Hematopoietic multipotent progenitor cell treated with erythropoietin and hydrocortisone succinate and interleukin-3 and kit ligand, for 4 days (in vitro differentiated cells): ENCODE results near the gene PLCB2.

ENCODE experiments used
- DNase-seq: peaks from one replicate; pipeline ENCODE4 v3.0.0-alpha.2; 2015

The PLCB2 gene

GRCh38 chr15:40283615-40284300 is 24.0 kb downstream of the PLCB2 start:
- peak; percentile 37 for DNase-seq

DNA sequence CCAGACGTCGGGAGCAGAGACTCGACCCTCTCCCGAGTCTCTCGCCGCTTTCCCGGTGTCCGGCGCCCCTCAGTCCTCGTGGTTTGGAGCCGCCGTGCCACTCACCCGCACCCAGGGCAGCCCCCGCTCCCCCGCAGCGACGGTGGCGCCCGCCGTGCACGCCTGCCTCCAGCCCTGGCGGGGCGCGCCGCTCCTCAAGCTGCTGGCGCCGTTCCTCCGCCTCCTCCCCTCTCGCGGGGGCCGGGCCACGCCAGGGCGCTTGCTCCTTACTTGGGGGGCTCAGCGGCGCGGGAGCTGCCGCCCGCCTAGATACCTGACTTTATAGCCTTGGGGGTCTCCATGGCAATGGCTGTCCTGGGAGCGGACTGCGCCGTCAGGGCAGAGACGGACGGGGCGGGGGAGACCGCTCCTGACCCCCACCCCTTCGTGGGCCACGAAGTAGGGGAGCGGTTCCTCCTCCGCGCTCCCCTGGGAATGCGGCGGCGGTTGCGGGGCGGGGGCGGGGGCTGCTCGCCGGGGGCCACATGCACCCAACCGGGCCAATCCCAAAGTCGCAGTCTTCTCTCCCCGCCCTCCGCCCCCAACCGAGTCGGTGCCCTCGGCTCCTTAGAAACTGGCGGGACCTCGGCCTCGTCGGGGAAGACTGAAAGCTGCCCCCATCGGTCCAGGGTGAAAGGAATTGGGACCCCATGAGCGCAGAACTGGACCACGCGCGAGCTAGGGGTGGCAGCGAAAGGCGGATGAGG is 24.7 kb downstream of the PLCB2 start, which contains the start of gene ANKRD63:
ANKRD63 (minus strand) TSS at position 196 of the 746 bp plus-strand sequence. CDS start 478 bp downstream, outside the sequence.
- DNase-seq, result peak; percentile 67

- DNase-seq, result peak; percentile 74
Observed at GRCh38 chr15:40282147-40282868, 25.4 kb downstream of the PLCB2 start.

DNA sequence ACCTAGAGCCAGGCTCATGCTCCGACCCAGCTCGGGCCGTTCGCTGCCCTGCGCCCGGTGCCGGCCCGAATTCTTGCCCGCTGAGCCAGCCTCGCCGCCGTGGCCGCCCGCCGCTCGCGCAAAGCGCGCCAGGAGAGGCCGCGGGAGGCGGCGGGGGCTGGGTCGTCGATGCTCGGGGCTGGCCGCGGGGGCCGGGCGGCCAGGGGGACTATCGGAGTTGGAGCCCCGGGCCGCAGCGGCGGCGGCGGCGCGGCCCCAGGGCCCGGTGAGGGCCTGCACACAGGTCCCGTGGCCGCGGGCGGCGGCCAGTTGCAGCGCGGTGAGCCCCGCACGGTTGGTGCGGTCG is 26.0 kb downstream of the PLCB2 start:
- DNase-seq, result no peak

- DNase-seq, result no peak
Observed at GRCh38 chr15:40281057-40281800, 26.5 kb downstream of the PLCB2 start.

DNA sequence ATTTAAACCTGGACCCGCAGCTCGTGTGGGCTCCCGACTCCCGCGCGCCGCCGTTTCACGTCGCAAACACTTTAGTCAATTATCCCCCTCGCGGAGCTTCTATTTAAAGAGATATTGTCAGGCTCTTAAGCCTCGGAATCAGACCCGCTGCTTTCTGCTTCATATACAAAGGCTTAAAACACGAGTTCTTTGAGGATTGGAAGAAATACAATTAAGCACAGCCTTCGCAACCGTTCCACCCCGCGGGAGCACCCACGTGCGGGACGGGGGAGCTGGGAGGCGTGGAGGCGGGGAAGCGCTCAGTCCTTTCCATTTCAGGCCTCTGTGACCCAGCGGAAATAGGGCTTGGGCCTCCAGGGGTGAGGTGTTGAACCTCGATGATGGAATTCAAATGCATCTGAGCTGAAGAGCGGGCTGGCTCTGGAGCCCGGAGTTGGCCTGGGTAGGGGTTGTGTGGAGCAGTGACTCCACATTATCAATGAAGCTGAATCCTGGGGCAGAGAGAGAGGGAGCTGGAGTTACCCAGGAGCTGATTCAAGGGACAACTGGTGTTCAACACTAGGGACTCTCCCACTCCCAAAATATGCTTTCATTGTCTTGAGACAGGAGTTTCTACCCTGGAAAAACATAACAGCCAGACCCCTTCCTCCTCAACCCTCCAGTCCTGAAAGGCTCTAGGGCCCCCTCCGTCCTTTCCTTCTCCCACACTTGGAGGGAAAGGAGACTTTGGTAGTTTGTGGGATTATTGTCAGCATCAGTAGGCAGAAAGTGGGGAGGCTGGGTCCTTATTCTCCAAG is 27.3 kb downstream of the PLCB2 start:
- DNase-seq, result no peak

GRCh38 chr15:40279437-40280141 is 28.1 kb downstream of the PLCB2 start:
- DNase-seq, result peak; percentile 74

GRCh38 chr15:40278026-40278425 is 29.7 kb downstream of the PLCB2 start:
- no peak for DNase-seq

- DNase-seq, result peak; percentile 15
Observed at GRCh38 chr15:40277471-40277870, 30.3 kb downstream of the PLCB2 start.

DNA sequence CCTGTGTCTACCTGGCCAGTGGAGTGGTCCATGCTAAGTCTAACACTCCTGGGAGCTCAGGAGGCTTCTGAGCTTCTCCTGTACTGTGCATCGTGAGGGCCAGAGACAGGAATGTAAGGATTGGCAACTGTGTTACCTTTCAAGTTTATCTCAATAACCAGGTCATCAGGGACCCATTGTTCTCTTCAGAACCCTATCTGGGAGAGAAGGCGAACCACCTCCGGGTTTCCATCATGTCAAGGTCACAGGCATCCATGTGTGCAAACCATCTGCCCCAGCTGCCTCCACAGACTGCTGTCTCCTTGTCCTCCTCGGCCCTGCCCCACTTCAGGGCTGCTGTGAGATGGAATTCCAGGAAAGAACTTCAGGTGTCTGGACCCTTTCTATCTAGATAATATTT is 30.8 kb downstream of the PLCB2 start:
- DNase-seq, result no peak

GRCh38 chr15:40275954-40276353 is 31.8 kb downstream of the PLCB2 start:
- no peak for DNase-seq

GRCh38 chr15:40275523-40275922 is 32.2 kb downstream of the PLCB2 start:
- DNase-seq, result peak; percentile 50

DNA sequence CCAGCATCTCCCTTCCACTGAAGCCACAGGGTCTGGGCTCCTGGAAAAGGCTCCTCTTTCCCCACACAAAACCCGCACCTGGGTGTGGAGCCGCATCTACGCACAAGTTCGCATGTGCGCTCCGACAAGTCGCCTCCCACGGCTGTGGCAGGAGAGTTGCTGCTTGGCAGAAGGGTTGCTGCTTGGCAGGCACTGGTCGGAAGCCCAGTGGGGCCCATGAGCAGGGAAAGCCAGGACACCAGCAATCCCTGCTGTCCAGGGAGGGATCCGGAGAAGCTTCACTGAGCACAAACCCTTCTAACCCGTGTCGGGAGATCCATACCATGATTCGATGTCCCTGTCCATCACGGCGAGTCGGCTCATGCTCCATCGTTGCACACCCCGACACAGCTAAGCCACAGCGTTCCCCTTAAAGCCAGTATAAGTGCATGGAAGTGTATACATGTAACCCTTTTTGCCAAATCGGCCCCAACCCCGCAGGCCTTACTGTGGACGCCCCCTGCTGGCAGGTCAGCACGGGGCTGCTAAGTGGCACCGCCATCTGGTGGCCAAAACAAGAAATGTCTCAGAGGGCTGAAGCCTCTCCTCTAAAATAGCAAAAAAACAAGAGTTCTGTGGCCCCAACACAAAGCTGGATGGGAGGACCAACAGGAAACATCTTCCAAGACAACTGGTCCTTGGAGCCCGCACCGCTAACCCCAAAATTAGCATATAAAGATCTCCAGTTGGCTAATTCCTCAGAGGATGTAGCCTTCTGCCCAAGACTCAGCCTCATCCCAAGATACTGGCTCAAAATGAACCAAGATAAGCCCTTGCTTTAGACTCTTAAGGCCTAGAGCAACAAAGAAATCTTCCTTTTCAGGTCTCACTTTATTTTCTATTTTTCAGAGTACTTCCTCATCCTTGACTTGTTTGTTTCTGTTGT is 33.1 kb downstream of the PLCB2 start:
- DNase-seq, result peak; percentile 94

GRCh38 chr15:40273428-40273827 is 34.3 kb downstream of the PLCB2 start:
- no peak for DNase-seq

- peak; percentile 47 for DNase-seq
Observed at GRCh38 chr15:40272485-40273056, 35.2 kb downstream of the PLCB2 start.

- DNase-seq, result no peak
Observed at GRCh38 chr15:40271685-40272484, 35.9 kb downstream of the PLCB2 start.

DNA sequence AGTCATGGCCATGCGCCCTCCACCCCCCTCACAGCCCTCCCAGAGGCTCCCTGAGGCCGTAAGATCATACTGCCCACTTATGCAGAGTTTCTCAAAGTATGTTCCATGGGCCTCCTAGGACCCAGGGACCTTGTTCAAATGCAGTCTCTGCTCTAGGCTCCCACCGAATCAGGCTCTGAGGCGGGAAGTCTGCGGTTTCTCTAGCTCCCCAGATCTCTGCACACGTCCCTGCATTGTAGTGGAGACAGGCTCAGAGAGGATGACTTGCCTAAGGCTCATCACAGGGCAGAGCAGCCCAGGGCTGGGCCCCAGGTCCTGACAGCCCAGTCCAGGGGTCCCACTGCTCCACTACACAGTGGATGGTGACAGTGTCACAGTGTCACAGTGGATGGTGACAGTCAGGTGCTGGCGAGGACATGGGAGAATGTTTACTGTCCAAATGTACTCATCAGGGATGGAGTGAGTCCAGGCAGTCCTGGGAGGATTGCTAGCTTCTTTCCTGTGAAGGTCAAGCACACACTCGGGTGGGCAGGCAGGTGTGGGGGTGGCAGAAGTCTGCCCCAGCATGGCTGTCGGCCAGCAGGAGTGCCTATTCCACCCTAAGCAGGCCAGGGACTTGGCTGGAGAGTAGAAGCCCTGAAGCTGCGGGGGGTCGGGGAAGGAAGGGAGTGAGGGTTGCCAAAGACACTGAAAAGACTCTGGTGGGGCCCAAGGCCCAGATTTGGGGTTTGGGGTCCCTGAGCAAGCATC is 37.3 kb downstream of the PLCB2 start:
- DNase-seq, result no peak

- DNase-seq, result no peak
Observed at GRCh38 chr15:40269604-40270003, 38.1 kb downstream of the PLCB2 start.
